PC-3 (cell line): ENCODE results near the gene WFDC10A.
"Not testable (repeated sequence)": the region's sequence is repeated elsewhere in the genome, so short reads cannot be mapped to it uniquely, and the experiment has no call there.

Source experiments
- CTCF ChIP-seq: fragments of 300-600 bp; sonication (generic); conservative IDR thresholded peaks from 2 replicates; pipeline ENCODE4 v1.5.1; 2017; ENCODE audit warnings: antibody characterized with exemption, low read depth, mild to moderate bottlenecking, low read length
- EZH2 ChIP-seq: fragments of 300-600 bp; sonication (generic); IDR thresholded peaks from one replicate; pipeline ENCODE4 v1.6.1; 2017; ENCODE audit warnings: antibody characterized with exemption, mild to moderate bottlenecking, low read length; ENCODE audit not compliant: unreplicated experiment
- EZH2phosphoT487 ChIP-seq: fragments of 300-600 bp; sonication (generic); IDR thresholded peaks from 2 replicates; pipeline ENCODE4 v1.6.1; 2018; ENCODE audit warnings: mild to moderate bottlenecking, antibody characterized with exemption, low read length, borderline replicate concordance

DNA sequence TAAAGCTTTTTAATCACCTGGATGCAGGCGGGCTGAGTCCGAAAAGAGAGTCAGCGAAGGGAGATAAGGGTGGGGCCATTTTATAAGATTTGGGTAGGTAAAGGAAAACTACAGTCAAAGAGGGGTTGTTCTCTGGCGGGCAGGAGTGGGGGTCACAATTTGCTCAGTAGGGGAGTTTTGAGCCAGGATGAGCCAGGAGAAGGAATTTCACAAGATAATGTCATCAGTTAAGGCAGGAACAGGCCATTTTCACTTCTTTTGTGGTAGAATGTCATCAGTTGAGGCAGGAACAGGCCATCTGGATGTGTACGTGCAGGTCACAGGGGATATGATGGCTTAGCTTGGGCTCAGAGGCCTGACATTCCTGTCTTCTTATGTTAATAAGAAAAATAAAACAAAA, 45.2 kb upstream of the WFDC10A start:
- TF ChIP-seq CTCF, EZH2, EZH2phosphoT487: not testable (repeated sequence)
